Measurements from ENCODE around the gene CMTM3. TPM values are rescaled to one million over a fixed set of nuclear protein-coding genes. Genes with fewer than 3 reads are reported as not detected.
"Not testable (repeated sequence)": the region's sequence is repeated elsewhere in the genome, so short reads cannot be mapped to it uniquely, and the experiment has no call there.

CMTM3 gene
- total RNA-seq, 1 donor from 2014 or later: 18.3 TPM

- TF ChIP-seq EZH2 (IDR thresholded peaks at IDR 0.05): no peak
- TF ChIP-seq, protein P1, sequence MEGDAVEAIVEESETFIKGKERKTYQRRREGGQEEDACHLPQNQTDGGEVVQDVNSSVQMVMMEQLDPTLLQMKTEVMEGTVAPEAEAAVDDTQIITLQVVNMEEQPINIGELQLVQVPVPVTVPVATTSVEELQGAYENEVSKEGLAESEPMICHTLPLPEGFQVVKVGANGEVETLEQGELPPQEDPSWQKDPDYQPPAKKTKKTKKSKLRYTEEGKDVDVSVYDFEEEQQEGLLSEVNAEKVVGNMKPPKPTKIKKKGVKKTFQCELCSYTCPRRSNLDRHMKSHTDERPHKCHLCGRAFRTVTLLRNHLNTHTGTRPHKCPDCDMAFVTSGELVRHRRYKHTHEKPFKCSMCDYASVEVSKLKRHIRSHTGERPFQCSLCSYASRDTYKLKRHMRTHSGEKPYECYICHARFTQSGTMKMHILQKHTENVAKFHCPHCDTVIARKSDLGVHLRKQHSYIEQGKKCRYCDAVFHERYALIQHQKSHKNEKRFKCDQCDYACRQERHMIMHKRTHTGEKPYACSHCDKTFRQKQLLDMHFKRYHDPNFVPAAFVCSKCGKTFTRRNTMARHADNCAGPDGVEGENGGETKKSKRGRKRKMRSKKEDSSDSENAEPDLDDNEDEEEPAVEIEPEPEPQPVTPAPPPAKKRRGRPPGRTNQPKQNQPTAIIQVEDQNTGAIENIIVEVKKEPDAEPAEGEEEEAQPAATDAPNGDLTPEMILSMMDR (IDR thresholded peaks at IDR 0.05): peak; percentile 95
- H3K9me3 ChIP-seq (ENCODE audit: low read depth): no peaks in the 10 kb centered on the region
- no peak overlapping the region for H3K27ac Mint-ChIP-seq
- no peak overlapping the region for H3K9ac ChIP-seq
- H2AFZ ChIP-seq (replicated peaks): no peak overlapping the region
- peaks cover 51% of the 10 kb centered on the region for H4K20me1 ChIP-seq (ENCODE audit: low read depth)
- H3K36me3 Mint-ChIP-seq: peaks cover 32% of the 10 kb centered on the region
- peaks cover 22% of the 10 kb centered on the region for H3F3A ChIP-seq (ENCODE audit: low read depth)
- DNase-seq (ENCODE audit: low spot score): peak; percentile 90
- H3K4me1 ChIP-seq: peaks cover 9% of the 10 kb centered on the region
- peaks cover 11% of the 10 kb centered on the region for H3K27me3 Mint-ChIP-seq (ENCODE audit: insufficient read depth, low read depth)
- H3K27me3 ChIP-seq: no peaks in the 10 kb centered on the region
- no peak overlapping the region for H3K4me3 ChIP-seq
- H3K9me3 Mint-ChIP-seq: no peaks in the 10 kb centered on the region
- H3K4me1 Mint-ChIP-seq: peaks cover 27% of the 10 kb centered on the region
- no peak overlapping the region for H3K27ac ChIP-seq
- peaks cover 9% of the 10 kb centered on the region for H3K36me3 ChIP-seq
- H3K4me2 ChIP-seq: no peak overlapping the region
- peak overlapping the region; percentile 64 for H3K4me3 Mint-ChIP-seq
- H3K79me2 ChIP-seq (ENCODE audit: low read depth): peaks cover 43% of the 10 kb centered on the region
Observed at GRCh38 chr16:66608241-66609138, 4.0 kb downstream of the CMTM3 start.

DNA sequence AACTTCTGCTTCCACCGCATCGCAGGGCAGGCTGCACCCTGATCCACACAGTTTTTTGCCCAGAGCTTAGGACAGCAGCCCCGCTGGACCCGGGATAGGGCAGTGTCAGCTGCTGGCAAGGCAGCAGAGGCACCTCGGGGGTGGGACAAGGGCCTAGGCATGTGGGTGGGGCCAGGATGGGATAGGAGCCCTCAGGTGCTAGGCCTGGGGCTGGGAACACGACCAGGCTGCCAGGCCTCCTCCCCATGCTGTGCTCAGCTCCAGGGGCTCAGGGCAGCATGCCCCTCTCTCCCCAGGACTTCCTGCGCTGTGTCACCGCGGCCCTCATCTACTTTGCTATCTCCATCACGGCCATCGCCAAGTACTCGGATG, 4.6 kb downstream of the CMTM3 start:
- peaks cover 34% of the 10 kb centered on the region for H3K36me3 Mint-ChIP-seq
- no peaks in the 10 kb centered on the region for H3K9me3 Mint-ChIP-seq
- Histone ChIP-seq H3K4me1 (peaks cover 9% of the 10 kb centered on the region), H3F3A (ENCODE audit: low read depth) (peaks cover 21% of the 10 kb centered on the region), H3K79me2 (ENCODE audit: low read depth) (peaks cover 43% of the 10 kb centered on the region), H3K4me3 (no peak overlapping the region), H3K27ac (no peak overlapping the region), H3K27me3 (no peaks in the 10 kb centered on the region), H3K36me3 (peaks cover 10% of the 10 kb centered on the region), H4K20me1 (ENCODE audit: low read depth) (peaks cover 51% of the 10 kb centered on the region), H3K4me2 (no peak overlapping the region), H3K9me3 (ENCODE audit: low read depth) (no peaks in the 10 kb centered on the region), H3K9ac (no peak overlapping the region), H2AFZ (replicated peaks) (no peak overlapping the region)
- H3K4me1 Mint-ChIP-seq: peaks cover 21% of the 10 kb centered on the region
- TF ChIP-seq, protein P1 (IDR thresholded peaks at IDR 0.05): no peak
- TF ChIP-seq EZH2phosphoT487 (IDR thresholded peaks at IDR 0.05): no peak
- TF ChIP-seq EZH2 (IDR thresholded peaks at IDR 0.05): no peak
- peaks cover 8% of the 10 kb centered on the region for H3K27me3 Mint-ChIP-seq (ENCODE audit: insufficient read depth, low read depth)
- no peak overlapping the region for H3K27ac Mint-ChIP-seq
- no peak for DNase-seq (ENCODE audit: low spot score)
- H3K4me3 Mint-ChIP-seq: no peak overlapping the region

- Histone ChIP-seq H3K27ac (no peak overlapping the region), H3K9ac (no peak overlapping the region), H3K9me3 (ENCODE audit: low read depth) (no peaks in the 10 kb centered on the region), H2AFZ (replicated peaks) (no peak overlapping the region), H4K20me1 (ENCODE audit: low read depth) (peaks cover 51% of the 10 kb centered on the region), H3F3A (ENCODE audit: low read depth) (peaks cover 18% of the 10 kb centered on the region), H3K4me1 (peaks cover 9% of the 10 kb centered on the region), H3K36me3 (peaks cover 10% of the 10 kb centered on the region), H3K79me2 (ENCODE audit: low read depth) (peaks cover 38% of the 10 kb centered on the region), H3K27me3 (no peaks in the 10 kb centered on the region), H3K4me2 (no peak overlapping the region), H3K4me3 (no peak overlapping the region)
- no peak for DNase-seq (ENCODE audit: low spot score)
- Mint-ChIP-seq H3K27me3 (ENCODE audit: insufficient read depth, low read depth) (peaks cover 8% of the 10 kb centered on the region), H3K27ac (no peak overlapping the region), H3K9me3 (no peaks in the 10 kb centered on the region), H3K4me1 (peaks cover 21% of the 10 kb centered on the region), H3K36me3 (peaks cover 41% of the 10 kb centered on the region), H3K4me3 (no peak overlapping the region)
- TF ChIP-seq EZH2phosphoT487 (IDR thresholded peaks at IDR 0.05) (no peak), EZH2 (IDR thresholded peaks at IDR 0.05) (no peak)
- TF ChIP-seq, protein P1 (IDR thresholded peaks at IDR 0.05): no peak
Observed at GRCh38 chr16:66610111-66610820, 5.8 kb downstream of the CMTM3 start.

DNA sequence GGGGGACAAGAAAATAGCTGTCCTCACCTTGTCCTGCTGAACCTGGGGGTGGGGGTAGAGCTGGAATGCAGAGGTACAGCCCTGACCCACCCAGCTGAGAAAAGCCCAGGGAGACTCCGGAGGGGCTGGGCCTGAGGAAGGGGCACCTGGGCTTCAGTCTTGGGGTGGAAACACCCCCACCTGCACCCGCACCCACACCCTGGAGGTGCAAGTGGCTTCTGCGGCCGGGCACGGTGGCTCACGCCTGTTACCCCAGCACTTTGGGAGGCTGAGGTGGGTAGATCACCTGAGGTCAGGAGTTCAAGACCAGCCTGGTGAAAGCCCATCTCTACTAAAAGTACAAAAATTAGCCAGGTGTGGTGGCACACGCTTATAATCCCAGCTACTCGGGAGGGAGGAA, 7.4 kb downstream of the CMTM3 start:
- H3K79me2 ChIP-seq (ENCODE audit: low read depth): peaks cover 21% of the 10 kb centered on the region

More for the DNA sequence above, 7.4 kb downstream of the CMTM3 start:
- peaks cover 10% of the 10 kb centered on the region for H3K36me3 ChIP-seq
- peaks cover 37% of the 10 kb centered on the region for H4K20me1 ChIP-seq (ENCODE audit: low read depth)
- not testable (repeated sequence) for H2AFZ ChIP-seq (replicated peaks); H3K4me2 ChIP-seq; H3K27ac ChIP-seq; H3K27ac Mint-ChIP-seq; H3K27me3 Mint-ChIP-seq (ENCODE audit: insufficient read depth, low read depth); H3K27me3 ChIP-seq; H3K9me3 Mint-ChIP-seq; H3K4me3 ChIP-seq; H3K4me1 ChIP-seq; H3K4me3 Mint-ChIP-seq; H3K9me3 ChIP-seq (ENCODE audit: low read depth); H3K9ac ChIP-seq; DNase-seq (ENCODE audit: low spot score)
- H3K36me3 Mint-ChIP-seq: peaks cover 40% of the 10 kb centered on the region
- peaks cover 29% of the 10 kb centered on the region for H3F3A ChIP-seq (ENCODE audit: low read depth)
- H3K4me1 Mint-ChIP-seq: peaks cover 22% of the 10 kb centered on the region
